Coronary artery (tissue), 2 donors: ENCODE measurements around the gene TCF12.

ENCODE experiments used
- DNase-seq: peaks from one replicate; pipeline ENCODE4 v3.0.0-alpha.2; 2017; ENCODE audit warnings: low spot score
- H3K27ac ChIP-seq, 2 donors: fragments of 200-600 bp; sonication (generic); one replicate each; pipeline ENCODE4 v1.5.1; 2016 to 2019
- H3K4me3 ChIP-seq: fragments of 200-600 bp; sonication (generic); 2 replicates; pipeline ENCODE4 v1.5.1; 2016; ENCODE audit warnings: mild to moderate bottlenecking, moderate library complexity
- TF ChIP-seq, protein P1 (sequence below): fragments of 200-600 bp; sonication (generic); IDR thresholded peaks from one replicate; pipeline ENCODE4 v1.5.1; 2019; ENCODE audit warnings: antibody characterized with exemption

Gene TCF12

DNA sequence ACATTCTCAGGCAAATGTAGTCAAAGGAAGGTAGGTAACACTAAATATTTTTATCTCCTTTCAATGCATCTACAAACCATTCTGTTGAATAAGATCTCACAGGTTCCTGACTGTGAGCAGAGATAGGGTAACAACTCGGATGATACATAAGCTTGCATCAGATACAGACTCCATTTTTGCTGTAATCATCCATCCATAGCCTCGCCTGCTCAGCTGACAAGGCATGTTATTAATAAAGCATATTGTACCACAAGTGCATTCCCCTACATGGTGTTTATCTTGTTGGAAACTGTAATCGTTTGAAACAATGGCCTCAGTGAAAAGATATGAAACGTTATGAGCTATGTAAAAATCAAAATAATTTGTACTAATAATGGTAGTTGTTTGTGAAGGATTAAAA lies 35.4 kb upstream of the TCF12 start:
- TF ChIP-seq, protein P1, sequence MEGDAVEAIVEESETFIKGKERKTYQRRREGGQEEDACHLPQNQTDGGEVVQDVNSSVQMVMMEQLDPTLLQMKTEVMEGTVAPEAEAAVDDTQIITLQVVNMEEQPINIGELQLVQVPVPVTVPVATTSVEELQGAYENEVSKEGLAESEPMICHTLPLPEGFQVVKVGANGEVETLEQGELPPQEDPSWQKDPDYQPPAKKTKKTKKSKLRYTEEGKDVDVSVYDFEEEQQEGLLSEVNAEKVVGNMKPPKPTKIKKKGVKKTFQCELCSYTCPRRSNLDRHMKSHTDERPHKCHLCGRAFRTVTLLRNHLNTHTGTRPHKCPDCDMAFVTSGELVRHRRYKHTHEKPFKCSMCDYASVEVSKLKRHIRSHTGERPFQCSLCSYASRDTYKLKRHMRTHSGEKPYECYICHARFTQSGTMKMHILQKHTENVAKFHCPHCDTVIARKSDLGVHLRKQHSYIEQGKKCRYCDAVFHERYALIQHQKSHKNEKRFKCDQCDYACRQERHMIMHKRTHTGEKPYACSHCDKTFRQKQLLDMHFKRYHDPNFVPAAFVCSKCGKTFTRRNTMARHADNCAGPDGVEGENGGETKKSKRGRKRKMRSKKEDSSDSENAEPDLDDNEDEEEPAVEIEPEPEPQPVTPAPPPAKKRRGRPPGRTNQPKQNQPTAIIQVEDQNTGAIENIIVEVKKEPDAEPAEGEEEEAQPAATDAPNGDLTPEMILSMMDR = no peak
- no peak overlapping the region for H3K4me3 ChIP-seq
- H3K27ac ChIP-seq = no peak overlapping the region
- no peak for DNase-seq

DNA sequence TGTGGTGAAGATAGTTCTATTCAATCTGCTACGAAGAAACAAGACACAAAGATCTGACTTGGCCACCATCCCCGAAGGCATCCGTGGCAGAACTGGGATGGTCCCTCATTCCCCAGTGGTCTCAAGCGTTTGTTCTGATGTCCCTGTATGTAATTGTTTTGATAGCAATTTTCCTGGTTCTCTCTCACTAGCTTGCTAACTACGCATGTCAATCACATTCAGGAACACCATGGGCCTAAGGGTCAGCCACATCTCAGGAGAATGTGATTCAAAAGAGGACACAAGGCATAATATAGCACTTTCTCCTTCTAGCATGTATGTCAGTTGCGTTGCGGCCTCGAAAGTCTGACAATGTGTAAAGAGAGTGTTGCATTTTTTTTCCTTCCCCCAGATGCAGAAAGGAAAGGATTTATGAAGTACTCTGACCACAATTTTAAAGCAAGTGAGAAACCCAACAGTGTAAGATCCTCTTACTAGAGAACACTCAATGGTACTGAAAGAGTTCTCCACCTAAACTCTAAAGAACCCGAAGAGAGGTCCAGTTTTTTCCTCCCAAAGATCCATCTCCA lies 32.0 kb upstream of the TCF12 start:
- H3K27ac ChIP-seq = peak overlapping the region; percentile 96 to 97
- no peak for DNase-seq
- TF ChIP-seq, protein P1 = no peak
- peak overlapping the region; percentile 79 for H3K4me3 ChIP-seq

DNA sequence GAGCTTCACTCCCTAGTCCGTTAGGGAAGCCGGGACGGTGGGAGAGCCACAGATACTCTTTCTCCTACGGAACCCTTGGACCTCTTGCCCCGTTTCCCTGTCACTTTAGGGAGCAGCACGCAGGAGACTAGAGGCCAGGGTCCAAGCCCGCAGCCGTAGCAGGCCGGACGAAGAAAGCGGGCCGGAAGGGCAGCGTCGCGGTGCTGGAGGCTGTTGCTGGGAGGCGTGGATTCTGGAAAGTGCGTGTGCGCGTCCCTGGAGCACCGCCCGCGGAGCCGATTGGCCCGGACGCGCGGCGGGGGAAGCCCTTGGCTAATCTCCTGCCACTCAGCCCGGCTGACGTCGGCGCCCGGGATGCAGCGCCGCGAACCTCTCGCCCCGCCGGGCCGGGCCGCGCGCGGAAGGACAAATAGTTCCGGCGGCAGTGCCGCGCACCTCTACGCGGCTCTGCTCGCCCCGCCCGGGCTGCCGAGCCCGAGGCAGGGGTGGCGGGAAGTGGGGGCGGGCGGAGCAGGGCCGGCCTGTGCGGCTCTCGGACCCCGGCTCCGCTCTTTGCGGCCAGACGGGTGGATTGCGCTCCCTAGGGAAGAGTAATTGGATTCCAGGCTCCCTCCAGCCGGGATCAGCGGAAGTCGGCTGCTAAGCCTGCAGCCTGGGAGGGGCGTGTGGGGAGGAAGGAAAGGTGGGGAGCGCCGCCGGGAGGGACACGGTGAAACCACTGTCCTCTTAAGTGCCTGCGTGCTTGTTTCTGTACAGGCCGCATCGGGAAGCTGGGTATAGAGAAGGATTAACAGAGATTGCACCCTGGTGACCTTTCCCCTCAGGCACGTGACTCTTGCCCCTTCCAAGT lies 31.3 kb upstream of the TCF12 start:
- TF ChIP-seq, protein P1 = no peak
- peak overlapping the region; percentile 96 to 97 for H3K27ac ChIP-seq
- peak overlapping the region; percentile 79 for H3K4me3 ChIP-seq
- DNase-seq = peak; percentile 94

DNA sequence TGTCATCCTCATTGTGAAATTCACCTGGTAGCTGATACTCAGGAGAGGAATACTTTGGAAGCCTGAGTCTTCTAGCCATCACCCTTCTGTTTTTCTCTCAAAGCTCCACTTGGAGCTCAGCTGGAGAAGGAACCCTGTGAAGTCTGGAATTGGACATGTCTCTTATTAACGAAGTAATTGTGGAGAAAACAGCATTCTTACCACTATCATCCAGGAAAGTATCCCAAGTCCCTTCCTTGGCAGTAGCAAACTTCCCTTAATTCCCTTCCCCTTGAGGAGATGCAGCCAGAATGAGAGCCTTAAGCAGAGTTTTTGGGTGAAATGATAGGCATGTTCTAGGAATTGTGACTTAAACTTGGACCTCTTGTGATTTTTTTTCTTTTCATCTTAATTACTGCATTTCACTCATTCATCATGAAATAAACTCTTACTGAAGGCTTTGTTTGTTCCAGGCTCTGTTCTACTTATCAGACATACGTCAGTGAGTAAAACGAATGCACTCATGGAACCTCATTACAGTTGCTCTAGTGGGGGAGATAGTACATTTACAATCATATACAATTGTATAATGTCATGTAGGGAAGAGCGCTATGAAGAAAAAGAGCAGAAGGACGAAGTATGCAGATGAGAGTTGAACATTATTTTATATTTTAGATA lies 30.5 kb upstream of the TCF12 start:
- TF ChIP-seq, protein P1 = no peak
- peak overlapping the region; percentile 79 for H3K4me3 ChIP-seq
- DNase-seq = no peak

DNA sequence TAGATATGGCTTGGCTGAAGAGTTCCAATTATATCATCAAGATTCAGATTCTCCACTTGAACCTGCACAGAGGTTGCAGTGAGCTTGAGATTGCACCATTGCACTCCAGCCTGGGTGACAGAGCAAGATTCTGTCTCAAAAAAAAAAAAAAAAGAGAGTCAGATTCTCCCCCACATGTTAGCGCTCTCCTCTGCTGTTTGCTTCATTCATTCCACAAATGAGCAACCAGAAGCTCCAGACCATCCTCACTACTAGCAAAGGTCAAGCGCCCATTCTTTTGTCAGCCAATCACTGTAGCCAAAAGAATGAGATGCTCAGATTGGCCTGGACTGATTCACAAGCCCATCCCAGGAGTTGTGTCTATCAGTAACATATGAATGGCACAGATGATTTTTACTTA lies 28.4 kb upstream of the TCF12 start:
- no peak overlapping the region for H3K4me3 ChIP-seq
- TF ChIP-seq, protein P1 = no peak
- H3K27ac ChIP-seq = no peak overlapping the region
- no peak for DNase-seq

More for the DNA sequence above, 30.5 kb upstream of the TCF12 start:
- peak overlapping the region; percentile 96 to 97 for H3K27ac ChIP-seq

DNA sequence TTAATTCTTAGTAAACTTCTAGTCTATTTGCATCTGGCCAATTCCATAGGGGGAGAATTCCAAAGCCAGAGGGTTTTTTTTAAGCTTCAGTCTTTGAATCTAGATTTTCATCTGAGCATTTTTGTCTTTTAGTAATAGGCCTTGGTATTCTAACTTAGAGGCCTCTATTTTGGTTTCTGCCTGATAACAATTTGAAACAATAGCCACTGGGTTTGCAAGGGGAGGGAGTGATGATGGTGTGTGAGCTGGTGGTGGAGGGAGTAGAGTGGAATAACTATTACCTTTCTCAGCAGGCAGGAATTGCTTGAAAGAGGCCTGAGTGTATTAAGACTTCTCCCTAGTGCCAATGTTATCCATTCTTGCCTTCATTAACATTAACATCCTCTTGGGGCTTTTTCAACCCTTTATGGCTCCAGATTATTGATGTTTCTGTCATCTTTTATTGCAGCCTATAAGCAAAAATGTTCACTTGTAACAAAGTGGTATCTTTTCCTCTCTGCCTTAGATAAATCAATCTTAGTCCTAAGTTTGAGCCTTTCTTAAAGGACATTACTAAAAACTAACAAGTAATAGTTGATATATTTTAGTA lies 26.5 kb upstream of the TCF12 start:
- no peak for DNase-seq
- H3K4me3 ChIP-seq = no peak overlapping the region
- TF ChIP-seq, protein P1 = no peak
- H3K27ac ChIP-seq = no peak overlapping the region
